ENCODE measurements around the gene TRMO.
A peak's percentile ranks its signal among the peaks of the same experiment; 100 is the strongest.
"Not testable (repeated sequence)": the region's sequence is repeated elsewhere in the genome, so short reads cannot be mapped to it uniquely, and the experiment has no call there.

Gene TRMO, protein sequence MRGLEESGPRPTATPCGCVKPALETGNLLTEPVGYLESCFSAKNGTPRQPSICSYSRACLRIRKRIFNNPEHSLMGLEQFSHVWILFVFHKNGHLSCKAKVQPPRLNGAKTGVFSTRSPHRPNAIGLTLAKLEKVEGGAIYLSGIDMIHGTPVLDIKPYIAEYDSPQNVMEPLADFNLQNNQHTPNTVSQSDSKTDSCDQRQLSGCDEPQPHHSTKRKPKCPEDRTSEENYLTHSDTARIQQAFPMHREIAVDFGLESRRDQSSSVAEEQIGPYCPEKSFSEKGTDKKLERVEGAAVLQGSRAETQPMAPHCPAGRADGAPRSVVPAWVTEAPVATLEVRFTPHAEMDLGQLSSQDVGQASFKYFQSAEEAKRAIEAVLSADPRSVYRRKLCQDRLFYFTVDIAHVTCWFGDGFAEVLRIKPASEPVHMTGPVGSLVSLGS

DNA sequence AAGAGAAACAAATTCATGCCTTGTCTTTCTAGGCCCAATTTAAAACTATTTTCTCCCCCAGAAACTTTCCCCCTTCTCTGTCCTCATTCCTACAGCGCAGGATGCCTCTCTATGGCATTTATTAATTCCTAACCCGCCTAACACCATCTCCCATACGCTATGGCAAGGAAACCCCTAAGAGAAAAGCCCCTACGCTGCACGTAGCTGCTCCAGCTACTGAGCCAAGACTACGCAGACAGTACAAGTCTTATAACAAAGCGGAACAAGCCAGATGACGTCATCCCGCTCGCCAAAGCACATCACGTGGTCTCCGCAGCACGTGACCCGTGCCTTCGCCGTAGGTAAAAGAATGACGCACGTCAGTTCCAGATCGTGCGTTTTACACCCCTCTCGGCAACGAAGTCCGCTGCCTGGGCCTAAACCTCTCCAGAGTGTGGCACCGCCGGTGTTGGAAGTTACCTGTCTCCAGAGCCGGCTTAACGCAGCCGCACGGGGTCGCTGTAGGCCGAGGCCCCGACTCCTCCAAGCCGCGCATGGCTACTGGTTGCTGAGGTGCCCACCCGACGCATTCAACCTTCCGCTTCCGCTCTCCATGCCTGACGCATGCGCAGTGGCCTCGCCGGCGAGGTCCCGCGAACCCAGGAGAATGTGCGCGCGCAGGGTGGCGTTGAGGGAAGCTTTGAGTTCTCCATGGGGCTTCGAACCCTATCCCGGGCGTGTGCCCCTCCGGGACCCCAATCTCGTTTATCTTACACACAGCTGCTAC lies at the start of gene TRMO:
TSS of gene TRMO (minus strand) at position 542 of the 766 bp plus-strand sequence. CDS start at position 535, 7 bp downstream.
- DNase-seq (ENCODE audit: low spot score): peak; percentile 94
- FAIRE-seq: peak; percentile 2

- no peak for DNase-seq (ENCODE audit: low spot score)
- no peak for FAIRE-seq
Observed at GRCh38 chr9:97970165-97970564, 47.9 kb upstream of the TRMO start.

DNA sequence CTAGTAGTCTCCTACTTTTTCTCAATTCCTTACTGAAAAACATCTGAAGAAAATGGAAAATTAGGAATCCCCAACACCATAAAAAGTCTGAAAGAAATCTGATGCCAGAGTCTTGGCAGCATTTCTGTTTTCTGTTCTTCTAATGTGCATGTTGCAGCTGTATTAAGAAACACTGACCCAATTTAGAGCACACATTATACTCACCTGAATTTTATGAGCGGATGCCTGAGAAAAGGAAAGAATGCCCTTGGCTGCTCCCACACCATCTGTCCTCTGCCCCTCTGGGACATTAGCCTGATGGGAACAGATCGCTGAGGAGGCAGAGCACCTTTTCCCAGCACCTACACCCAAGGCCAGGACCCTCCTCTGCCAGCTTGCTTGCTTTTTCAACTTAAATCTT lies 46.7 kb upstream of the TRMO start:
- FAIRE-seq: no peak
- no peak for DNase-seq (ENCODE audit: low spot score)

DNA sequence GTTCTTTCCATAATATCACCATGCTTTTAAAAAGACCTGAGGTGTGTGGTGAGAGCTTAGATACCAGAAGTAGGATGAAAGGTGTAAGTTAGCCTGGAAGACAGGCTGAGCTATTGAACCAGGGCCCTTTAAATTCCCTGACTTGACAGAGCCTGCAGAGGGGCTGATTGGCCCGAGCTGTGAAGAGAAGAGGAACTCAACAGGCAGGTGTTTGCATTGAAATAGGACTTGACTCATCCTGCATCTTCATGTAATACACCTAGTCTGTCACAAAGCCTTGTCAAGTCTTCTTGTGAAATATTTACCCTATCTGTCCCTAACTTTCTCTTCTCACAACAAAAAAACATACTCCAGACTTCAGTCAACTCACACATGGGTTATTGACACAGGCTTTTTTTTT lies 44.2 kb upstream of the TRMO start:
- FAIRE-seq (no peak), DNase-seq (ENCODE audit: low spot score) (no peak)

DNA sequence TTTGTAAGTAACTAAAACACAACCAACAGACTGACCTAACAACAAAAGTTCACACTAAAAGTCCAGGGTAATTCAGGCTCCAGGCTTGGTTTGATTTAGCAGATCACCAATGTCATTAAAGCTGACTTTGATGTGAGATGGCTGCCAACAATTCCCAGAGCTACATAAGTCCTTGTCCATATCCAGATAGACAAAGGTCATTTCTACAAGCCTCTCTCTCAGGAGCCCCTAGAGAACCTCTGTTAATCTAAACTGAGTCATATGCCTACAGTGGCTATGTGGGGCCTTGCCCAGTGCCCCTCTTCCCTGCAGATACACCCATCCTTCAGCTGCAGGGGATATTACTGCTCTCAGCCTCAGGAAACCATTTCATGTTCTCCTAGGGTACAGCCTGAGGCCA lies 42.6 kb upstream of the TRMO start:
- FAIRE-seq: no peak
- no peak for DNase-seq (ENCODE audit: low spot score)

DNA sequence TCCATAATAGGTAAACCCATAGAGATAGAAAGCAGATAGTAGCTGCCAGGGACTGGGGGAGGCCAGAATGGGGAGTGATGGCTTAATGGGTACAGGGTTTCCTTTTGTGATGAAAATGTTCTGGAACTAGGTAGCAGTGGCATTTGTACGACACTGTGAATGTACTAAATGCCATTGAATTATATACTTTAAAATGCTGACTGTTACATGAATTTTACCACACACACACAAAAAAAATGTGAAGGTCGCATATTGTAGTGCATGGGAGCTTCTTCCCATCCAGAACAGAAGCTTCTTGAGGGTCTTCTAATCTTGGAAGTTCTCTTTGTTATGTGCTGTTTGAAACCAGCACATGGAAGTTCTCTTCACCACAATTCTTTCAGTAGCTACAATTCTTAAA lies 40.9 kb upstream of the TRMO start:
- no peak for DNase-seq (ENCODE audit: low spot score)
- FAIRE-seq: no peak

- FAIRE-seq (no peak), DNase-seq (ENCODE audit: low spot score) (no peak)
Observed at GRCh38 chr9:97962575-97962974, 40.3 kb upstream of the TRMO start.

GRCh38 chr9:97962136-97962535 lies 39.8 kb upstream of the TRMO start:
- DNase-seq (ENCODE audit: low spot score): no peak
- FAIRE-seq: no peak

GRCh38 chr9:97961361-97961760 lies 39.1 kb upstream of the TRMO start:
- no peak for DNase-seq (ENCODE audit: low spot score)
- no peak for FAIRE-seq

DNA sequence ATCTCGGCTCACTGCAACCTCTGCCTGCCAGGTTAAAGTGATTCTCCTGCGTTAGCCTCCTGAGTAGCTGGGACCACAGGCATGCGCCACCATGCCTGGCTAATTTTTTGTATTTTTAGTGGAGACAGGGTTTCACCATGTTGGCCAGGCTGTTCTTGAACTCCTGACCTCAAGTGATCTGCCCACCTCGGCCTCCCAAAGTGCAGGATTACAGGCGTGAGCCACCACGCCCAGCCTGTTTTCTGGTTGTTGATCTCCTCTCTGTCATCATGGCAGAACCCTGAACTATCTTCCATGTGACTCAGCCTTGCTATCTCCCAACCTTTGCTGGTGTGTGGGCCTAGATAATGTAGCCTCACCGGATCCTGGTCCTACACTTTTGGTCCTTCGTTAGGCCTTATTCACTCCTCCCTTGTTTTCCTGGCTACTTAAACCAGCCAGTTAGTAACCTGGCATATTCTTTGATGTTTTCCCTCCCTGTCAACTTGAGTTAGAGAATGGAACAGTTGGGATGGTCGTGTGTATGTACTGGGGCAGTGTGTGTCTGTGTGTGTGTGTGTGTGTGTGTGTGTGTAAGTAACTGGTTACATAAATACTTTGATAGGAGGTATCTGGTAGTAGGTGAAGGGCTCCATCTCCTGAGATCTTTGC lies 38.5 kb upstream of the TRMO start:
- not testable (repeated sequence) for FAIRE-seq

DNA sequence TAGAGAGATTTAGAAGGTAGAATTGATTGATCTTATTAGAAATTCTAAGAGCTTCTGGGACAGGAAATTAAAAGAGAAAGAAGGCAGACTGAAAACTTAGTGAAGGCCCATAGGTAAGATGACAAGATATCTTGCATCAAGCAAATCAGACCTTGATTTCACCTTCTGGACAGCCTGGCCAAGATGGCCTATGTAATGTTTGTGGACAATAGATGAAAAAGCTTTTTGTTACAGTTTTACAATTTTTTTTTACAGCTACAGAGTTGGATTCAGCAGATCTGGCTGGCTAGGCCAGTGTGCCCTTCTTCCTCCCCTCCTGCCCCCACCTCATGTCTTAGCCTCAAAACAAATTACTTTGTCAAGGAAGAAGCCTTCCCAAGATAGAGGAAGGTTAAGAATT lies 37.3 kb upstream of the TRMO start:
- no peak for FAIRE-seq
- no peak for DNase-seq (ENCODE audit: low spot score)

More for the DNA sequence above, 38.5 kb upstream of the TRMO start:
- not testable (repeated sequence) for DNase-seq (ENCODE audit: low spot score)

DNA sequence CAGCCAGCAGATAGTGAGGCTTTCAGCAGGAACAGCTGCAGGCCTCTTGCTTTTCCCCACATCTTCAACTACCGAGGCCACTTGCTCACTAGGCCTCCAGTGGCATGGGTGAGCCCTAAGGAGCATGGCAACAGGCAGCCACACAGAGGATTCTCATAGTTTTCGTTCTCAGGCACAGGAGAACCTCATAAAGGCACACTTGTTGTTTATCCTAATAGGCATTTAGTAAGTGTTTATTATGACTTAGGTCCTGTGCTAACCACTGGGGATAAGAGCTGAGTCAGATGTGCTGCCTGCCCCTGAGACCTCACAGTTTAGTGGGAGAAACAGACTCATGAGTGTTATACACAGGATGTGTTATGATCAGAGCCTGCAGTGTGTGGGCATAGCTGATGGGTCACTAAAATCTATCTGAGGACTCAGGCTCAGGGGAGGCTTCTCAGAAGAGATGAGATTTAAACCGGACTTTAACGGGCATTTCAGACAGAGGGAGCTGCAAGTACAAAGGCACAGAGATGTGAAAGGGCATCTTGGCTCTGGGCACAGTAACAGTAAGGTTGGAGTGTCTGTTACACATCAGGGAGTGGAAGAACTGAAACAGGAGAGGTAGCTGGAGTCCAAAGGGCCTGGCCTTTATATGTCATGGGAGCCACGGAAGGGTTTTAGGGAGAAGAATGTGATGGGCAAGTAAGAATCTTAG lies 36.7 kb upstream of the TRMO start:
- FAIRE-seq: no peak
- no peak for DNase-seq (ENCODE audit: low spot score)

DNA sequence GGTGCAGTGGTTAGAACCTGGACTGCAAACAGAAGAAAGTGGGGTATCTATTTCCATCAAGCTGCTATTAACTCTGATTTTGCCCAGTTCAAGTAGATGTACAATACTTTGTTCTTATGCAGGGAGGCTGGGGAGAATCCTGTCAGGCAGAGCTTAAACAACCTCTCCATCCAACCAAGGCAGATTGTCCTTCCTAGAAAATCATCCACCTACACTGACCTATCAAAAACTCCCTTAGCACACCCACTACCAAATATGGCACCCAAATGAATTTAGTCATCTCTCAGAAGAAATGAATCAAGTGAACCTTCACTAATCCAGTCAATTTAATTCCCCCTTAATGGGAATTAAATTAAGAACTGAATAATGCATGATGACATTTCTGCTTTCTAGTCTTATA lies 34.0 kb upstream of the TRMO start:
- no peak for FAIRE-seq

GRCh38 chr9:97954550-97954989 lies 32.3 kb upstream of the TRMO start:
- no peak for FAIRE-seq
- DNase-seq (ENCODE audit: low spot score): peak; percentile 42

More for the DNA sequence above, 34.0 kb upstream of the TRMO start:
- DNase-seq (ENCODE audit: low spot score): no peak

DNA sequence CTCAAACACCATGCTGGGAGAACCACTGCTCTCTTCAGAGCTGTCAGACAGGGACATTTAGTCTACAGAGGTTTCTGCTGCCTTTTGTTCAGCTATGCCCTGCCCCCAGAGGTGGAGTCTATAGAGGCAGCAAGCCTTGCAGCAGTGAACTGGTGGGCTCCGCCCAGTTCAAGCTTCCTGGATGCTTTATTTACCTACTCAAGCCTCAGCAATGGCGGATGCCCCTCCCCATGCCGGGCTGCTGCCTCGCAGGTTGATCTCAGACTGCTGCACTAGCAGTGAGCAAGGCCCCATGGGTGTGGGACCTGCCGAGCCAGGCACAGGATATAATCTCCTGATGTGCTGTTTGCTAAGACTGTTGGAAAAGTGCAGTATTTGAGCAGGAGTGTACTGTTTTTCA lies 28.6 kb upstream of the TRMO start:
- DNase-seq (ENCODE audit: low spot score): not testable (repeated sequence)

DNA sequence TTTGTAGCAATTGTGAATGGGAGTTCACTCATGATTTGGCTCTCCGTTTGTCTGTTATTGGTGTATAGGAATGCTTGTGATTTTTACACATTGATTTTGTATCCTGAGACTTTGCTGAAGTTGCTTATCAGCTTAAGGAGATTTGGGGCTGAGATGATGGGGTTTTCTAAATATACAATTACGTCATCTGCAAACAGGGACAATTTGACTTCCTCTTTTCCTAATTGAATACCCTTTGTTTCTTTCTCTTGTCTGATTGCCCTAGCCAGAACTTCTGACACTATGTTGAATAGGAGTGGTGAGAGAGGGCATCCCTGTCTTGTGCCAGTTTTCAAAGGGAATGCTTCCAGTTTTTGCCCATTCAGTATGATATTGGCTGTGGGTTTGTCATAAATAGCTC lies 24.8 kb upstream of the TRMO start:
- not testable (repeated sequence) for FAIRE-seq; DNase-seq (ENCODE audit: low spot score)

More for the DNA sequence above, 28.6 kb upstream of the TRMO start:
- not testable (repeated sequence) for FAIRE-seq

GRCh38 chr9:97945470-97945869 lies 23.2 kb upstream of the TRMO start:
- FAIRE-seq: not testable (repeated sequence)

GRCh38 chr9:97944612-97945011 lies 22.3 kb upstream of the TRMO start:
- DNase-seq (ENCODE audit: low spot score): no peak
- FAIRE-seq: no peak

More at GRCh38 chr9:97945470-97945869, 23.2 kb upstream of the TRMO start:
- not testable (repeated sequence) for DNase-seq (ENCODE audit: low spot score)

DNA sequence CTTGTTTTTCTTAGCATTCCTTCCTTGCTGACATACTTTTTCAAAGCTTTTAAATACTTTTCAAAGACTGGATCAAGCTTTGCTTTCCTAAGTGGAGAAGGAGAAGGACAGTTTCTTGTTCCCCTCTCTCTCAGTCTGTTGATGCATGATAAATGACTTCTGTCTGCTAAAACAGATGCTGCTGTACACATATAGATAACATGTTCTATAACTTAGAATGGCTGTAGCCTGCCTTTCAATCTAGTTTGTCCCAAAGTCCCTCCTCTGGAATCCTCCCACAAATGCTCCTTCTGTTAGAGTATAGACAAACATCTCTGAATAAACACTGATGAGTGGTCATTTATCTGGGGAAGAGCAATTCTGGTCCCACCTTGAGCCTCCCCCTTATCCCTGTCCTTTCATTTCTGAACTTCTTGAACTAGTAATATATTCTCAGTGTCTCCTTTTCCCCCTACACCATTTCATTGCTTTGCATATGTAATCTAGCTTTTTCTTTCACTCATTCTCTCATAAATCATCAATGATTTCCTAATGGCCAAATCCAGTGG lies 21.1 kb upstream of the TRMO start:
- FAIRE-seq: no peak
- no peak for DNase-seq (ENCODE audit: low spot score)

GRCh38 chr9:97941323-97941722 lies 19.0 kb upstream of the TRMO start:
- DNase-seq (ENCODE audit: low spot score) (no peak), FAIRE-seq (no peak)

DNA sequence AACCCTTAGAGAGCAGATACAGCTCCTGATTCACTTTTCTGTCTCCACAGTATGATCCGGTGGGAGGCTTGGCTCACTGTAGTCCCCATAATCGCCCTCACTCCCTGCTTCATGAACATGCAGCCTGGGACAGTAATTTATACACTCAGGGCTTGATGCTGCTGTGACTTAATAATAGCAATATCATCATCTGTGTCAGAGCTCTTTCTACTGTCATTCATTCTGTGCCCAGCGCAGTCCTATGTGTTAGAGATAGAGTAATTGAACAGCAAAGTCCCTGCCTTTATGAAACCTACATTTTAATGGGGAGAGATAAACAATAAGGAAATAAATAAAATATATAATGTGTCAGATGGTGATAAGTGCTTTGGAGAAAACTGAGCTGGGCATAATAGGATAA lies 18.4 kb upstream of the TRMO start:
- FAIRE-seq (no peak), DNase-seq (ENCODE audit: low spot score) (no peak)
